Liver (tissue), 3 donors: ENCODE measurements around the gene COPS7A.

Source experiments
- CTCF ChIP-seq: fragments of 150-350 bp; IDR thresholded peaks from 2 replicates; pipeline ENCODE4 v1.5.1; 2017; ENCODE audit warnings: improper control_type of control experiment, low read depth, low read length; ENCODE audit not compliant: missing input control
- GABPA ChIP-seq, 2 donors: IDR thresholded peaks in 1 of 2; conservative IDR thresholded peaks in 1 of 2; 2 replicates each; pipeline ENCODE4 v1.6.1; 2016; ENCODE audit warnings: antibody characterized with exemption in 2 of 2, mild to moderate bottlenecking in 1 of 2, moderate library complexity in 1 of 2
- HNF4A ChIP-seq, 2 donors: conservative IDR thresholded peaks; 2 replicates each; pipeline ENCODE4 v1.6.1; 2016; ENCODE audit warnings: antibody characterized with exemption in 2 of 2, mild to moderate bottlenecking in 2 of 2
- JUND ChIP-seq, 2 donors: IDR thresholded peaks; 2 replicates each; pipeline ENCODE4 v1.6.1; 2016; ENCODE audit warnings: antibody characterized with exemption in 2 of 2
- REST ChIP-seq: IDR thresholded peaks from 2 replicates; pipeline ENCODE4 v1.6.1; 2016; ENCODE audit warnings: antibody characterized with exemption, mild to moderate bottlenecking
- SP1 ChIP-seq: IDR thresholded peaks from 2 replicates; pipeline ENCODE4 v1.6.1; 2018; ENCODE audit warnings: antibody characterized with exemption, mild to moderate bottlenecking
- TAF1 ChIP-seq: conservative IDR thresholded peaks from 2 replicates; pipeline ENCODE4 v1.6.1; 2016; ENCODE audit warnings: antibody characterized with exemption, mild to moderate bottlenecking
- YY1 ChIP-seq: IDR thresholded peaks from 2 replicates; pipeline ENCODE4 v1.6.1; 2016; ENCODE audit warnings: antibody characterized with exemption, mild to moderate bottlenecking
- TF ChIP-seq, protein P1 (sequence below): IDR thresholded peaks from 2 replicates; pipeline ENCODE4 v1.6.1; 2016; ENCODE audit warnings: antibody characterized with exemption
- donor health status: healthy.
- donor health status: healthy.

GRCh38 chr12:6708960-6709394, 14.9 kb upstream of the COPS7A start:
- no peak for TF ChIP-seq YY1
- no peak for TF ChIP-seq CTCF
- no peak for TF ChIP-seq TAF1
- TF ChIP-seq JUND (IDR thresholded peaks at IDR 0.05): no peak
- no peak for TF ChIP-seq GABPA (IDR thresholded peaks at IDR 0.05 in 1 of 2, conservative IDR thresholded peaks at IDR 0.05 in 1 of 2)
- no peak for TF ChIP-seq SP1
- TF ChIP-seq, protein P1, sequence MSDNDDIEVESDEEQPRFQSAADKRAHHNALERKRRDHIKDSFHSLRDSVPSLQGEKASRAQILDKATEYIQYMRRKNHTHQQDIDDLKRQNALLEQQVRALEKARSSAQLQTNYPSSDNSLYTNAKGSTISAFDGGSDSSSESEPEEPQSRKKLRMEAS: no peak
- no peak for TF ChIP-seq HNF4A (conservative IDR thresholded peaks at IDR 0.05)
- TF ChIP-seq REST: no peak
